Mesodermal cell (in vitro differentiated cells): ENCODE data around the gene BTBD8.

Experiments
- H3K27ac ChIP-seq: 2 replicates; pipeline ENCODE4 v1.7.0; 2013; ENCODE audit warnings: mild to moderate bottlenecking, low read depth, low read length, moderate library complexity; ENCODE audit not compliant: severe bottlenecking
- H3K36me3 ChIP-seq: 2 replicates; pipeline ENCODE4 v1.7.1; 2013; ENCODE audit warnings: mild to moderate bottlenecking, low read length, moderate library complexity; ENCODE audit not compliant: control insufficient read depth, insufficient read depth
- H3K4me1 ChIP-seq: one replicate; pipeline ENCODE4 v1.7.1; 2013; ENCODE audit warnings: mild to moderate bottlenecking, low read length; ENCODE audit not compliant: insufficient read depth, control insufficient read depth, poor library complexity, severe bottlenecking
- H3K4me3 ChIP-seq: 2 replicates; pipeline ENCODE4 v1.7.0; 2013; ENCODE audit warnings: low read length, control low read depth, mild to moderate bottlenecking; ENCODE audit not compliant: insufficient read depth, poor library complexity, severe bottlenecking; ENCODE audit errors: extremely low read depth
- H3K9me3 ChIP-seq: 2 replicates; pipeline ENCODE4 v1.7.1; 2013; ENCODE audit warnings: mild to moderate bottlenecking, low read length, moderate library complexity; ENCODE audit not compliant: control insufficient read depth
- WGBS, 2 experiments: methylation state at CpG; one replicate each; pipeline ENCODE4 v1.1.5; 2013; ENCODE audit warnings: missing lambda C conversion rate in 2 of 2; ENCODE audit not compliant: insufficient coverage in 2 of 2; 5-methylcytosine and 5-hydroxymethylcytosine counted together

Gene BTBD8

GRCh38 chr1:92134331-92134730 lies 54.2 kb downstream of the BTBD8 start:
- Histone ChIP-seq H3K4me1 (peaks cover 5% of the 10 kb centered on the region), H3K27ac (no peak overlapping the region), H3K4me3 (no peak overlapping the region), H3K36me3 (no peaks in the 10 kb centered on the region), H3K9me3 (no peaks in the 10 kb centered on the region)

DNA sequence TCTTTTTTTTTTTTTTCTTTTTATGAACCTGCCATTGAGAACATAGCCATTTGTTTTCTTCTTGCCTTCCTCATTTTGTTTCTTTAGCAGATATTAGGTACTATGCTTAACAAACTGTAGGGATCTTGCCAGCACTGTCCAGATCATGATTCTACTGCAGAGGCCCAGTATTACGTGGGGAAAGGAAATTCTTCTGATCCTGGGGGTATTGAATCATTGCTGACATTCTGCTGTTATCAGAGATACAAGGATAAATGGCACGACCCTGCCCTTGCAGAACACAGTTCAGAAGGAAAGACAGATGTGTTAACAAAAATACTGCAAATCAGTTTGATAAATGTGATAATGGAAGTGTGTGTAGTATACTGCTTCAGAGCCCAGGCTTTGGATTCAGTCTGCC lies 56.2 kb downstream of the BTBD8 start:
- Histone ChIP-seq H3K9me3 (no peaks in the 10 kb centered on the region), H3K36me3 (no peaks in the 10 kb centered on the region), H3K4me3 (no peak overlapping the region), H3K27ac (peak overlapping the region; percentile 0), H3K4me1 (peaks cover 5% of the 10 kb centered on the region)
- 71 to 83% methylated on average over 2 of the region's 2 CpGs for WGBS, 2 experiments

GRCh38 chr1:92154934-92155333 lies 74.8 kb downstream of the BTBD8 start:
- Histone ChIP-seq H3K27ac (no peak overlapping the region), H3K9me3 (peaks cover 13% of the 10 kb centered on the region), H3K4me1 (no peaks in the 10 kb centered on the region), H3K4me3 (no peak overlapping the region), H3K36me3 (no peaks in the 10 kb centered on the region)
- WGBS, 2 experiments, result 88% methylated on average over 1 of the region's 2 CpGs; no CpG with 5 or more reads in 1 of the 2 experiments

DNA sequence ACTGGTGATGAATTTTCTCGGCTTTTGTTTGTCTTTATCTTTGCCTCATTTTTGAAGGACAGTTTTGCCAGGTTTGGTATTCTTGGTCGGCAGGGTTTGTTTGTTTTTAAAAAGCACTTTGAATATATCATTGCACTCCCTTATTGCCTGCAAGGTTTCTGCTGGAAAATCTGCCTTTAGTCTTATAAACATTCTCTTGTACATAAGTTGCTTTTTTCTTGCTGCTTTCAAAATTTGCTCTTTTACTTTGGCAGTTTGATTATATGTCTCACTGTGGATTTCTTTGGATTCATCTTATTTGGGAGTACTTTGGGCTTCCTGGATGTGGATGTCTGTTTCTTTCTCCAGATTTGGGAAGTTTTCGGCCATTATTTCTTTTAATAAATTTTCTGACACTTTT lies 79.4 kb downstream of the BTBD8 start:
- Histone ChIP-seq H3K36me3 (no peaks in the 10 kb centered on the region), H3K27ac (no peak overlapping the region)
- WGBS, 2 experiments, result 73% methylated on average over 2 of the region's 3 CpGs; no CpG with 5 or more reads in 1 of the 2 experiments

DNA sequence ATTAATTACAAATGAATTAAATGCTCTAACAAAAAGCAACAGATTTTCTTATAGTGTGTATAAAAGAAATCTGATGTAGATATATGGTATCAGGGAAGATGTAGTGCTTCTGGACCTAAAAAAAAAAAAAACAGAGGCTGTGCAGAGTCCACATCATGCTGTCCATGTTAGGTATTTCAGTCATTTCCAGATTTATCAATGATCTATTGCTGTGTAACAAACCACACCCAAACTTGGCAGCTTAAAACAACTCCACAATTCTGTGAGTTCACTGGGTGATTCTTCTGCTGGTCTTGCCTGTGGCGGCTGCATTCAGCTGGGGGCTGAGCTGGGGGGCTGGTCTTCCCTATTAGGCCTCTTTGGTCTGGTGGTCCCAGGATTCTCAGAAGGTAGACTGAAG lies 85.2 kb downstream of the BTBD8 start:
- H3K4me1 ChIP-seq, result no peaks in the 10 kb centered on the region
- no peaks in the 10 kb centered on the region for H3K9me3 ChIP-seq
- no peak overlapping the region for H3K27ac ChIP-seq
- WGBS, 2 experiments, result 100% methylated on average over 1 of the region's 1 CpG; no CpG with 5 or more reads in 1 of the 2 experiments
- no peaks in the 10 kb centered on the region for H3K36me3 ChIP-seq
- no peak overlapping the region for H3K4me3 ChIP-seq

More for the DNA sequence above, 79.4 kb downstream of the BTBD8 start:
- H3K4me1 ChIP-seq, result no peaks in the 10 kb centered on the region
- peaks cover 10% of the 10 kb centered on the region for H3K9me3 ChIP-seq
- H3K4me3 ChIP-seq, result no peak overlapping the region

- Histone ChIP-seq H3K4me3 (no peak overlapping the region), H3K9me3 (no peaks in the 10 kb centered on the region), H3K4me1 (no peaks in the 10 kb centered on the region), H3K27ac (no peak overlapping the region), H3K36me3 (no peaks in the 10 kb centered on the region)
- 60 to 89% methylated on average over 1 of the region's 1 CpG for WGBS, 2 experiments
These were observed 87.0 kb downstream of the BTBD8 start for GRCh38 chr1:92167151-92167550.

DNA sequence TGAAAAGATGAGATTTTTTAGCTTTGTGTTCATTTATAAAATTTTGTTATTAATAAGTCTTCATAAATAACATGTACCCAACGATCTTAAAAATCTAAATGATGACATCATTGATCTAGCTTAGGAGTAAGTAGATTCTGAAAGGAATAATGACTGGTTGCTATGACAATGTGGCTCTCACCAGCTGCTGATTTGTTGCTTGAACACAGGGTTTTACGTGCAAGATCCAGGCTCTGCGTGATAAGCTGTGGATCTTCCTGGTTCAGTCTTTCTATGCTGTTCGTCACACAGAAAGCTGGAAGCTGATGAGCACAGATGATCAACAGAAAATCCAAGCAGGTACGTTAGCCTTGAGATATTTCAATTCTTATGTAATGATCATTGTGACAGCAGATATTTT lies 88.5 kb downstream of the BTBD8 start:
- Histone ChIP-seq H3K4me3 (no peak overlapping the region), H3K36me3 (no peaks in the 10 kb centered on the region), H3K9me3 (no peaks in the 10 kb centered on the region), H3K27ac (no peak overlapping the region), H3K4me1 (no peaks in the 10 kb centered on the region)
- 91 to 93% methylated on average over 4 of the region's 5 CpGs for WGBS, 2 experiments

- H3K9me3 ChIP-seq, result no peaks in the 10 kb centered on the region
- no CpG with 5 or more reads among the region's 2 CpGs for WGBS, 2 experiments
These were observed 89.3 kb downstream of the BTBD8 start for GRCh38 chr1:92169214-92170005.

DNA sequence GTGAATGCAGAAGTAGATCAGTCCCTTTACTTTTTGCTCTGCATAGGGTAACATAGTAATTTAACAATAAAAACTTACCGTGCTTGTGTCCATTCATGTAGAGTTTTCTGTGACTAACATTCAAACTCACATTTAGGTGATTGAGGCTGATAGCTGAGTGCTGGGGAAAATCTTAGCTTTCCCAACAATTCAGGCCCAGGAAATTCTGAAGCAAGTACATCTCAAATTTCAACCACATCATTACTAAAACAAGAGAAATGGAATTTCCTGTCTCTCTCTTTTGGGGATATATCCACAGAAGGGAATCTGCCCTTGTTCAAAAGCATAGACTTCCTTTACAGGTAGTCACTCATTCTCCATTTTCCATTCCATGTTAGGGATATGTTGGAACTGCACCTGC lies 104.5 kb downstream of the BTBD8 start:
- Histone ChIP-seq H3K9me3 (no peaks in the 10 kb centered on the region), H3K4me1 (peaks cover 11% of the 10 kb centered on the region), H3K36me3 (no peaks in the 10 kb centered on the region), H3K27ac (no peak overlapping the region), H3K4me3 (no peak overlapping the region)
- no CpG with 5 or more reads among the region's 1 CpG for WGBS, 2 experiments

More at GRCh38 chr1:92169214-92170005, 89.3 kb downstream of the BTBD8 start:
- Histone ChIP-seq H3K4me1 (no peaks in the 10 kb centered on the region), H3K4me3 (no peak overlapping the region), H3K27ac (no peak overlapping the region), H3K36me3 (no peaks in the 10 kb centered on the region)

GRCh38 chr1:92186081-92186480 lies 105.9 kb downstream of the BTBD8 start:
- Histone ChIP-seq H3K36me3 (no peaks in the 10 kb centered on the region), H3K9me3 (no peaks in the 10 kb centered on the region), H3K4me3 (no peak overlapping the region), H3K27ac (no peak overlapping the region), H3K4me1 (peaks cover 11% of the 10 kb centered on the region)
- WGBS, 2 experiments, result no CpG with 5 or more reads among the region's 1 CpG

- peaks cover 7% of the 10 kb centered on the region for H3K4me1 ChIP-seq
- H3K4me3 ChIP-seq, result no peak overlapping the region
- no peak overlapping the region for H3K27ac ChIP-seq
- no peaks in the 10 kb centered on the region for H3K9me3 ChIP-seq
- H3K36me3 ChIP-seq, result no peaks in the 10 kb centered on the region
- WGBS, 2 experiments, result 87 to 90% methylated on average over 7 of the region's 7 CpGs
These were observed 108.5 kb downstream of the BTBD8 start for GRCh38 chr1:92188436-92189255.
